ENCODE measurements around the gene DNAJC18. TPM values are rescaled to one million over a fixed set of nuclear protein-coding genes. Genes with fewer than 3 reads are reported as not detected.

The DNAJC18 gene
- total and polyA plus RNA-seq, 2 of the 8 experiments (the other 6 are each of a cell fraction or from before 2014, with no cell fraction given): 7.8 to 29.2 TPM

- TF ChIP-seq FOSL1 (IDR thresholded peaks at IDR 0.05; ENCODE audit: insufficient read depth, low read depth, low read length) (no peak), SP1 (IDR thresholded peaks at IDR 0.05; ENCODE audit: low read depth, low read length) (0 out of 2 replicates have a peak, but pooled peaks have one; percentile 56)
Observed at GRCh38 chr5:139473105-139473504, 33.8 kb upstream of the DNAJC18 start (continued).
